Activated CD8-positive, alpha-beta T cell treated with anti-CD3 and anti-CD28 coated beads, Interleukin-2, amount 10 ng/mL, durations not matched to agents 7 days and 5 days (primary cell): ENCODE results near the gene DDX51. TPM values are rescaled to one million over a fixed set of nuclear protein-coding genes. Genes with fewer than 3 reads are reported as not detected.

Experiments used
- ATAC-seq: fragments of 150-1000 bp; cut with Tn5 transposase; one replicate; pipeline ENCODE4 v1.10.0; 2021; ENCODE audit warnings: moderate library complexity
- CTCF ChIA-PET: fragments of 350-600 bp; sonication (Branson Sonifier 250); formaldehyde crosslinking; loops from one replicate; lab custom pipeline; 2021; ENCODE audit warnings: antibody characterized with exemption; lab: Charles Lee
- POLR2A ChIA-PET: fragments of 350-600 bp; sonication (Branson Sonifier 250); formaldehyde crosslinking; loops from one replicate; lab custom pipeline; 2021; ENCODE audit warnings: antibody characterized with exemption; lab: Charles Lee
- DNase-seq: peaks from one replicate; pipeline ENCODE4 v3.0.0-alpha.2; 2020
- H3K27ac Mint-ChIP-seq: one replicate; pipeline ENCODE4 v1.8.0; 2021; ENCODE audit warnings: mild to moderate bottlenecking, mixed read lengths
- H3K27me3 Mint-ChIP-seq: one replicate; pipeline ENCODE4 v1.8.0; 2021; ENCODE audit warnings: low read depth, mixed read lengths
- H3K36me3 Mint-ChIP-seq: one replicate; pipeline ENCODE4 v1.8.0; 2021; ENCODE audit warnings: low read depth, mixed read lengths
- H3K4me1 Mint-ChIP-seq: one replicate; pipeline ENCODE4 v1.8.0; 2021; ENCODE audit warnings: low read depth, mixed read lengths
- H3K4me3 Mint-ChIP-seq: one replicate; pipeline ENCODE4 v1.8.0; 2021; ENCODE audit warnings: mild to moderate bottlenecking, mixed read lengths
- H3K9me3 Mint-ChIP-seq: one replicate; pipeline ENCODE4 v1.8.0; 2022; ENCODE audit warnings: mixed read lengths; ENCODE audit not compliant: insufficient read depth
- total RNA-seq, 2 experiments: library from RNA; stranded (reverse); gene quantifications; one replicate each; pipeline ENCODE4 v1.2.3, GENCODE V29; 2021

The DDX51 gene
- total RNA-seq, 2 experiments from 2014 or later = 27.6 to 28.4 TPM

DNA sequence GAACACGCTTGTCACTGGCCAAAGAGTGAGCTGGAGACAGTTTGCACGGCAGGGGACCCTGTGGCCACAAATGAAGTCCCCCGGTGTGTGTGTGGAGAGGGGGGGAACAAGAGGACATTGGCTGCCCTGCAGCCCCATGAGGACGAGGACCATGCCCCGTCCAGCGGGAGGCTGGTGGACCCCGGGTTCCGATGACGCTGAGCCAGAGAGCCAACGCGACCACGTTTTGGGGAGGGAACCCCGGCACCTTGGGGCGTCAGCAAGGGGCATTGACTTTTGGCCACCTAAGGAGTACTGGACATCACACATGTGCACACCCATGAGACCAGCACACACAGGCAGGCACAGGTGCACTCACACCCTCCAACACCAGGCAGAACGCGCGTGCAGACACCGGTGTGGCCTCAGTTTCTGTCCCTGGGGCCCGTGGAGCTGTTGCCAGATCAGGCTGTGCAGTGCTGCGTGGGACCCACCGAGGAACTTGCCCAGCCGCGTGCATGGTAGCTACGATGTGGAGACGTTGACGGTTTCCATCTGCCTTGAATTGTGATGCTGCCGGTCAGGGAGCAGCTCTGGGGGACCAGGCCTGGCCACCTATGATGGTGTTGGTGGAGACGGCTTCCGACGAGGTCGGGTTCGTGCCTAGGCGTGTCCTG, 26.6 kb upstream of the DDX51 start:
- CTCF ChIA-PET = no interaction called here

DNA sequence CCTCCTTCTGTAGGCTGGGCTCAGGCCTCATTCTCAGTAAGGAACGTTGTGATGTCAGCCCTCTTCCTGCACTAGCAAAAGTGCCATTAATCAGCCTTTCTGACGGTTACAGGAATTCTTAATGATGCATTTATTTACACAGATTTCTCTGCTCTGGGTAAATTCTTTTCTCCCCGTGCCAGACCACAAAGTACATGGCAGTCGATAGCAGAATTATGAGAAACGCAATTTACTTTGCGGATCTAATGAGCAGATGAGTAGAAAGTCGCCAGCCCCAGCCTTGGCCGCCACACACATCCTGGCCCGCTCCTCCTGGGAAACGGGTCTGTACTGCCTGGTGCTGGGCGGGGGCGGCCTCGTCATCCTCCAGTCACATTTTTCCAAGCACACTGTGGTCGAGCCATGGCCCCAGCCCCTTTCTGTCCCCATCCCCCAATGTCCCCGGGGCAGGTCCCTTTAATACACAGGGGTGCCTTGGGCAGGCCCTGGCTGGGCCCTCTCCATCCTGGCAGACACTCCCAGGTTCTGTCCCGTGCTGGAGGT, 26.0 kb upstream of the DDX51 start:
- CTCF ChIA-PET = no interaction called here
- H3K27me3 Mint-ChIP-seq = peaks cover 2% of the 10 kb centered on the region
- H3K36me3 Mint-ChIP-seq = no peaks in the 10 kb centered on the region
- no peak overlapping the region for H3K27ac Mint-ChIP-seq
- POLR2A ChIA-PET = no interaction called here
- no peak for DNase-seq
- no peak overlapping the region for H3K4me3 Mint-ChIP-seq
- ATAC-seq = no peak
- H3K4me1 Mint-ChIP-seq = peaks cover 26% of the 10 kb centered on the region
- H3K9me3 Mint-ChIP-seq = no peaks in the 10 kb centered on the region

More for the DNA sequence above, 26.6 kb upstream of the DDX51 start:
- H3K4me1 Mint-ChIP-seq = peaks cover 26% of the 10 kb centered on the region
- H3K27ac Mint-ChIP-seq = no peak overlapping the region
- no peaks in the 10 kb centered on the region for H3K9me3 Mint-ChIP-seq
- no peaks in the 10 kb centered on the region for H3K36me3 Mint-ChIP-seq
- H3K27me3 Mint-ChIP-seq = peaks cover 2% of the 10 kb centered on the region
- H3K4me3 Mint-ChIP-seq = no peak overlapping the region
- ATAC-seq (no peak), DNase-seq (no peak)
- POLR2A ChIA-PET = interaction anchor here (1.0 kb wide), 1 partner anchor 18 kb away, joined by 3 read pairs; no protein-coding TSS in a partner anchor

DNA sequence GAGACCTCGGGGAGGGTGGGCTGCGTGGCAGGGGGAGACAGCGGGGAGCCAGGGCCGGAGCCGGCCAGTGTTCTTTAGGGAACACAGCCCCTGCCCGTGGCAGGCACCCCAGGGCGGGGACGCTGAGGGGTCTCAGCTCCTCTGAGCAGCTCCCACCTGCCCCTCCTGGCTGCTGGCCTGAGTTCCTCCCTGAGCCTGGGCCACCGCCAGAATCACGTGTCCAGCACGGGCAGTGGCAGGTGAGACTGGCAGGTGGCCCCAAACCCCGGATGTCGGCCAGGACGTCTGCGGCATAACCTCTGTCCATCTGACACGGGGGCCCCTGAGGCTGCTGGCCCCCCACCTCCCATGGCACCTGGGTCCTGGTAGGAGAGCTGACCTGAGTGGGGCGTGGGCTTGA, 25.3 kb upstream of the DDX51 start:
- DNase-seq = no peak
- H3K27me3 Mint-ChIP-seq = peaks cover 4% of the 10 kb centered on the region
- H3K4me3 Mint-ChIP-seq = no peak overlapping the region
- no peaks in the 10 kb centered on the region for H3K36me3 Mint-ChIP-seq
- CTCF ChIA-PET = no interaction called here
- H3K4me1 Mint-ChIP-seq = peaks cover 21% of the 10 kb centered on the region
- H3K27ac Mint-ChIP-seq = no peak overlapping the region
- POLR2A ChIA-PET = no interaction called here
- H3K9me3 Mint-ChIP-seq = no peaks in the 10 kb centered on the region
- no peak for ATAC-seq

DNA sequence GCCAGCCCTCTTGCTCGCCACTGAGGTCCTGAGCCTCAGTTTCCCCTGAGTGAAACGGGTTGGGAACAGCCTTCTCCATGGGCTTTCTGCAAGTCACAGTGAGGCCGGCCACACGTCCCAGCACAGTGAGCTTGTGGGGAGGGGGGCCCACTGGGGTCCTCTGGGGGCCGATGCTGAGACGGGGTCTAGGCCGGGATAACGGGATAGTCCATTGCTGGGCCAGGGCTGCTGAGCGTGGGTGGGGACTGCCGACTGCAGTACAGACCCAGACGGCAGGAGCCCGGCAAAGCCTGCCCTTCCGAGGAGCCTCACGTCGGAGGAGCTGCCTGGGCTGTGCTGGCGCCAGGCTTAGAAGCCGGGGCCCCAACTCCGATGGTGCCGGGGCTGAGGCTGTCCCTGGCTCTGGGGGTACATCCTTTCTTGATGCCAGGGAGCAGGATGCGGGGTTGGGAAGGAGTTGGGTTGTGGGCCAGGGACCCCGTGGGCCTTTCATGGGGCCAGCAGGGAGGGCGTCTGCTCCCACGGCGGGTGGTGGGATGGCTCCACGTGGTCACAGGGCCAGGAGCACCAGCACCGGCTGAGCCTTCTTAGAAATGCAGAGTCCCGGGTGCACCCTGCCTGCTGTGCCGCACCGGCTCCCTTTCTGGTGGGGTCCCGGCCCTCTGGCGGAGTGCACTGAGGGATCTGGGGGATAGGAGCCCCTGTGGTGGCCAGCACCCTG, 24.4 kb upstream of the DDX51 start:
- H3K4me3 Mint-ChIP-seq = no peak overlapping the region
- H3K4me1 Mint-ChIP-seq = peaks cover 22% of the 10 kb centered on the region
- H3K36me3 Mint-ChIP-seq = no peaks in the 10 kb centered on the region
- POLR2A ChIA-PET = no interaction called here
- no peak overlapping the region for H3K27ac Mint-ChIP-seq
- DNase-seq (no peak), ATAC-seq (no peak)
- no peaks in the 10 kb centered on the region for H3K9me3 Mint-ChIP-seq
- peaks cover 5% of the 10 kb centered on the region for H3K27me3 Mint-ChIP-seq
- CTCF ChIA-PET = no interaction called here

DNA sequence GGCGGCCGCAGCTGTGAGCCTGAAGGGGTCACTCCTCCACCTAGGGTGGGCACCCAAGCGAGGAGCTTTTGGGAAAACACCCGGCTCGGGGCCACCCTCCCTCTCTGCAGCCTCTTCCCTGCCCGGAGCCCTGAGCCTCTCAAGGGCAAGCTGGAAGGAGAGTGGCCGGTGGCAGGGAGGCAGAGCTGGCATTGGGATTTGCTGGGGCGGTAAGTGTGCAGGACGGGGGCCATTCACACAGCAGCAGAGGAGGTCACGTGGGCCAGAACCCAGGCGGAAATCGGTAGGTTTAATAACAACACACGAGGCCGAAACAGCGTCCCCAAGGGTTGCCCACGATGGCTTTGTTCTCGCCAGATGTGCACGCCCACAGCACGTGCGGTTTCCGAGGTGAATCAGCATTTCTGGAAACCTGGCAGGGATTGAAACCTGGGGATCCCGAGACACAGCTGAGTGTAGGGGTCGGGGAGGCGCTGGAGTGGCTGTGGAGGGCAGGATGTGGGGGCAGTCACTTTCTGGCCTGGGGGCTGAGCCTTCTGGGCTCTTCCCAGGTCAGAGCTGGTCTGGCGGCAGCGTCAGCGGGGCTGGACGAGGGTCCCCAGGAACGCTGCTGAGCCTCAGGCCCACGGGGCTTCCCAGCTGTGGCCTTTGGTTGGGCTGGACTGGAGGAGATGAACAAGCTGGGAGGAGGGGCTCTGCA, 23.6 kb upstream of the DDX51 start:
- no peak overlapping the region for H3K4me3 Mint-ChIP-seq
- no peaks in the 10 kb centered on the region for H3K9me3 Mint-ChIP-seq
- ChIA-PET CTCF (no interaction called here), POLR2A (no interaction called here)
- H3K4me1 Mint-ChIP-seq = peaks cover 21% of the 10 kb centered on the region
- no peaks in the 10 kb centered on the region for H3K36me3 Mint-ChIP-seq
- H3K27ac Mint-ChIP-seq = no peak overlapping the region
- H3K27me3 Mint-ChIP-seq = peaks cover 3% of the 10 kb centered on the region
- ATAC-seq = no peak
- DNase-seq = no peak

DNA sequence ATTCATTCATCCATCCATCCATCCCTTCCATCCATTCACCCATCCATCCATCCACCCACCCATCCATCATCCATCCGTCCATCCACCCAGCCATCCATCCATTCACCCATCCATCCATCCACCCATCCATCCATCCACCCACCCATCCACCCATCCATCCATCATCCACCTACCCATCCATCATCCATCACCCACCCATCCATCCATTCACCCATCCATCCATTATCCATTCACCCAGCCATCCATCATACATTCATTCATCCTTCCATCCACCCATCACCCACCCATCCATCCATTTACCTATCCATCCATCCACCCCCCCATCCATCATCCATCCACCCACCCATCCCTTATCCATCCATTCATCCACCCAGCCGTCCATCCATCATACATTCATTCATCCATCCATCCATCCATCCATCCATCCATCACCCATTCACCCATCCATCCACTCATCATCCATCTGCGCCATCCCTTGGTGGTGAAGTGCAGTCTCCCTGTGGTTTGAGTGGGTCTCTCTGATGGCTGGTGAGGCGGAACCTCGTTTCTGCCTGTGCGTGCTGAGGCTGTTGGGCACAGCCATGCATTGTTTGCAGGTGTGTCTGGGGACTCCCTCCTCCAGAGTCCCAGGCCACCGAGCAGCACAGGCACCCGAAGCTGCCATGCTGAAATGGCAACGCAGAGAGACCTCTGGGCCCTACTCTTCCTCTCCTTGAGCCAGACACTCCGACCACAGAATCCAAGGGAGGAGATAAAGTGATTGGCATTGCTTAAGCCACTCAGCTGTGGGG, 22.9 kb upstream of the DDX51 start:
- CTCF ChIA-PET = no interaction called here
- no peak for DNase-seq
- peaks cover 3% of the 10 kb centered on the region for H3K27me3 Mint-ChIP-seq
- H3K4me1 Mint-ChIP-seq = peaks cover 23% of the 10 kb centered on the region
- no peak for ATAC-seq
- no peak overlapping the region for H3K4me3 Mint-ChIP-seq
- H3K9me3 Mint-ChIP-seq = no peaks in the 10 kb centered on the region
- H3K36me3 Mint-ChIP-seq = no peaks in the 10 kb centered on the region
- POLR2A ChIA-PET = no interaction called here
- no peak overlapping the region for H3K27ac Mint-ChIP-seq

DNA sequence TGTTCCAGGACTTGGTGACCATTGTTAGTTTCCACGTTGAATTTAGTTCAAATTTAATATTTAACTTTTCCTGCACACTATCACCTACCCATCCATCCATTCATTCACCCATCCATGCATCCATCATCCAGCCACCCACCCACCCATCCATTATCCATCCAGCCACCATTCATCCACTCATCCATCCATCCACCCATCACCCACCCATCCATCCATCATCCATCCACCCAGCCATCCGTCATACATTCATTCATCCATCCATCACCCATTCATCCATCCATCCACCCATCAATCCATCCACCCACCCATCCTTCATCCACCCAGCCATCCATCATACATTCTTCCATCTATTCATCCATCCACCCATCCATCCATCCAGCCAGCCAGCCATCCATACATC, 22.0 kb upstream of the DDX51 start:
- H3K9me3 Mint-ChIP-seq = no peaks in the 10 kb centered on the region
- ATAC-seq (no peak), DNase-seq (no peak)
- POLR2A ChIA-PET = no interaction called here
- H3K4me1 Mint-ChIP-seq = peaks cover 26% of the 10 kb centered on the region
- CTCF ChIA-PET = no interaction called here
- H3K36me3 Mint-ChIP-seq = no peaks in the 10 kb centered on the region
- H3K27me3 Mint-ChIP-seq = peaks cover 3% of the 10 kb centered on the region
- H3K4me3 Mint-ChIP-seq = no peak overlapping the region
- no peak overlapping the region for H3K27ac Mint-ChIP-seq

DNA sequence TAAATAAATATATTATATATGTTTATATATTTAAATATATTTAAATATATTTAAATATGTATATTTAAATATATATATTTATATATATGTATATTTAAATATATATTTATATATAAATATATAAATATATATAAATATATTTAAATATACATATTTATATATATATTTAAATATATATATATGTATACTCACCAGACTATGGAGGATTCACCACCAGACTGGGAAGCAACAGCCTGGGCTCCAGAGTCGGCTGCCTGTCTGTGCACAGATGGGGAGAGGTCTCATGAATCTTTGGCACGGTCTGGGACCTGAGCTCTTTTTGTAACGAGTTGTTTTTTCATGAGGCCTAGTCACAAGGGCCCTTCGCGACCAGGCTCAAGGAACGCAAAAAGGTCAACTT, 21.5 kb upstream of the DDX51 start:
- no peak overlapping the region for H3K4me3 Mint-ChIP-seq
- no peaks in the 10 kb centered on the region for H3K9me3 Mint-ChIP-seq
- no peak overlapping the region for H3K27ac Mint-ChIP-seq
- ChIA-PET POLR2A (no interaction called here), CTCF (no interaction called here)
- no peak for ATAC-seq
- no peaks in the 10 kb centered on the region for H3K36me3 Mint-ChIP-seq
- no peak for DNase-seq
- H3K4me1 Mint-ChIP-seq = peaks cover 26% of the 10 kb centered on the region
- peaks cover 3% of the 10 kb centered on the region for H3K27me3 Mint-ChIP-seq

DNA sequence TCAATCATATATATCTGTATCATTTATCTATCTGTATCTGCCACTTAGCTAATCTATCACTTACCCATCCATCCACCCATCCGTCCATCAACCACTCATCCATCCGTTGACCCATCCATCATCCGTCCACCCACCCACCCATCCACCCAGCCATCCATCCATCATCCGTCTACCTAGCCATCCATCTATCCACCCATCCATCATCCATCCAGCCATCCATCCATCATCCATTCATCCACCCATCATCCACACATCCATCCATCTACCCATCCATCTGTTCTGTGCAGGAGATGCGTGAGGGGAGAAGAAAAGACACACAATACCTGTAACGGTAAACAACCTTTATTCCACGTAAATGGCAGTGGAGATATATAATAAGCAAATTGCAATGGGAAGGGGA, 20.3 kb upstream of the DDX51 start:
- Mint-ChIP-seq H3K36me3 (peaks cover 2% of the 10 kb centered on the region), H3K9me3 (no peaks in the 10 kb centered on the region), H3K4me1 (peaks cover 26% of the 10 kb centered on the region), H3K27ac (no peak overlapping the region), H3K4me3 (no peak overlapping the region), H3K27me3 (peaks cover 3% of the 10 kb centered on the region)
- no peak for ATAC-seq
- ChIA-PET POLR2A (no interaction called here), CTCF (interaction anchor here (2.6 kb wide), 1 partner anchor 11 kb away, joined by 15 read pairs; no protein-coding TSS in a partner anchor)
- DNase-seq = no peak

DNA sequence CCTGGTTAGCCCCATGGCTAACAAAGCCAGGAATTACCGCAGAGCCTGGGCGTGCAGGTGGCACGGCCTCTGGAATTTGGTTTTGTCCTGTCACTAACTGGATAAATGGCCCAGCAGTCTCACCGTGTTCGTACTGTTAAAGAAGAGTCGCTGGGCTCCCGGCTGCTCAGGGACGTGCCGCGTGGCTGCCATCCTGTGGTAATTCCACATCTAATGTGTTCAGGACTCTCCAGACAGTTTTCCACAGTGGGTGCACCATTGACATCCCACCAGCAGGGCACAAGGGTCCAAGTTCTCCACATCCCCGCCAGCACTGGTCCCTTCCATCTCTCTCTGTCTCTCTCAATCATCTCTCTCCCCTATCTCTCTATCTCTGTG, 19.8 kb upstream of the DDX51 start:
- CTCF ChIA-PET = interaction anchor here (0.8 to 2.6 kb wide), 2 partner anchors 10 to 56 kb away, joined by 4 to 15 read pairs; no protein-coding TSS in a partner anchor

More for the DNA sequence above, 19.8 kb upstream of the DDX51 start:
- POLR2A ChIA-PET = no interaction called here
- peaks cover 26% of the 10 kb centered on the region for H3K4me1 Mint-ChIP-seq
- H3K9me3 Mint-ChIP-seq = no peaks in the 10 kb centered on the region
- ATAC-seq (no peak), DNase-seq (no peak)
- no peak overlapping the region for H3K27ac Mint-ChIP-seq
- H3K27me3 Mint-ChIP-seq = peaks cover 3% of the 10 kb centered on the region
- H3K36me3 Mint-ChIP-seq = peaks cover 2% of the 10 kb centered on the region
- H3K4me3 Mint-ChIP-seq = no peak overlapping the region
